ENCODE data around the gene HNRNPA1.
"Not testable (repeated sequence)": the region's sequence is repeated elsewhere in the genome, so short reads cannot be mapped to it uniquely, and the experiment has no call there.

DNA sequence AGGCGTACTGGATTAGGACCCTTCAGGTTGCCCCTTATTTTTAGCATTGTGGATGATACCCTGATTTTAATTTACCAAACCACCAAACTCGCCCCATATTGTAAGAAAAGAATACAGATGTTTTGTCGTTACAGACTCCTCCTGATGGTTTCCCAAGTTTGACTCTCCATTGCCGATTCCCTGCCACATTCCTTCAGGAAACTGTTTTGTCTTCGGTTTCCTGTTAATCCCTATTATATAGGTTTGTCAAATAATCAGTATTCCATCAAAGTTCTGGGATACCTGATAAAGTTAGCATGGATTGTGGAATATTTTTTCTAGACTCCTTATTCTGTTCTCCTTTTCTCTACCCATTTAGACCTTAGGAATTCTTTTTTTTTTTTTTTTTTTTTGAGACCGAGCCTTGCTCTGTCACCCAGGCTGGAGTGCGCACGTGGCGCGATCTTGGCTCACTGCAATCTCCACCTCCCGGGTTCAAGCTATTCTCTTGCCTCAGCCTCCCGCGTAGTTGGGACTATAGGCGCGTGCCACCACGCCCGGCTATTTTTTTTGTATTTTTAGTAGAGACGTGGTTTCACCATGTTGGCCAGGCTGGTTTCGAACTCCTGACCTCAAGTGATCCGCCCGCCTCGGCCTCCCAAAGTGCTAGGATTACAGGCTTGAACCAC, 45.0 kb downstream of the HNRNPA1 start:
- not testable (repeated sequence) for TF ChIP-seq MXI1 (conservative IDR thresholded peaks at IDR 0.05; ENCODE audit: poor library complexity, severe bottlenecking)
- TF ChIP-seq, protein P1, sequence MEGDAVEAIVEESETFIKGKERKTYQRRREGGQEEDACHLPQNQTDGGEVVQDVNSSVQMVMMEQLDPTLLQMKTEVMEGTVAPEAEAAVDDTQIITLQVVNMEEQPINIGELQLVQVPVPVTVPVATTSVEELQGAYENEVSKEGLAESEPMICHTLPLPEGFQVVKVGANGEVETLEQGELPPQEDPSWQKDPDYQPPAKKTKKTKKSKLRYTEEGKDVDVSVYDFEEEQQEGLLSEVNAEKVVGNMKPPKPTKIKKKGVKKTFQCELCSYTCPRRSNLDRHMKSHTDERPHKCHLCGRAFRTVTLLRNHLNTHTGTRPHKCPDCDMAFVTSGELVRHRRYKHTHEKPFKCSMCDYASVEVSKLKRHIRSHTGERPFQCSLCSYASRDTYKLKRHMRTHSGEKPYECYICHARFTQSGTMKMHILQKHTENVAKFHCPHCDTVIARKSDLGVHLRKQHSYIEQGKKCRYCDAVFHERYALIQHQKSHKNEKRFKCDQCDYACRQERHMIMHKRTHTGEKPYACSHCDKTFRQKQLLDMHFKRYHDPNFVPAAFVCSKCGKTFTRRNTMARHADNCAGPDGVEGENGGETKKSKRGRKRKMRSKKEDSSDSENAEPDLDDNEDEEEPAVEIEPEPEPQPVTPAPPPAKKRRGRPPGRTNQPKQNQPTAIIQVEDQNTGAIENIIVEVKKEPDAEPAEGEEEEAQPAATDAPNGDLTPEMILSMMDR (IDR thresholded peaks at IDR 0.05; ENCODE audit: poor library complexity, severe bottlenecking), result not testable (repeated sequence)
